ENCODE data around the gene PIP4K2C.
"Not testable (repeated sequence)": the region's sequence is repeated elsewhere in the genome, so short reads cannot be mapped to it uniquely, and the experiment has no call there.

Gene PIP4K2C

DNA sequence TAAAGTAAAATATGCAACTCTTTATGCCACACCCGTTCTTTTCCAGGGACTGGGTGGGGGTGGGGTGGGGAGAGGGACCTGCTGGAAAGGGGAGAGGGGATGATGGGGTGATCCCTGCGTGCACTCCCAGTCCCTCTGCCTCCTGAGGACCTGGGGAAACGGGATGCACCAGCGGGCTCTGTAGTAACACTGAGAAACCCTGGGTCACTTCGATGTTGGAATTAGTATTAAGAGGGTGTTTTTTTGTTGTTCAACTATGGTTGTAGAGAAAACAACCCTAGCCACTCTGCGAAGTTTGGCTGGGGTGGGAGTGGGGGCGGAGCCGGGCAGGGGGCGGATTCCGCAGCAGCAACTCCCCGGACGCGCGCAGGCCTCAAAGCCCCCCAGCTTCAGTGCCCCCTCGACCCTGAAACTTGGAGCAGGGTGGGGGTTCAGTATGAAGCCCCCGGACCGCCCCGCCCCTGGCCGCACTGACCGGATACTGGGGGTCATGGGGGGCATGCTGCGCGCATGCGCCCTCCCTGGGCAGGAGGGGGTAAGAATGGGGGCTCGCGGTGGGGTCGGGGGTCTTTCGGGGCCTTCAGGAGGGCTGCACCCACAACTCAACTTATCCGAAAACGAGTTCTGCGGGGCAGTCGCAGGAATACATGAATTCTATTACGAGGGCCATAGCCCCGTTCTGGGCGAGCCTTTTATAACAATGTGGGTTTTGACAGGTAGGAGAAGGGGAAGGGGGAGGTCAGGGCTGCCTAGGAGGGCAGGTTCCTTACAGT, 19.0 kb downstream of the PIP4K2C start:
- no peak for DNase-seq (ENCODE audit: low spot score)

DNA sequence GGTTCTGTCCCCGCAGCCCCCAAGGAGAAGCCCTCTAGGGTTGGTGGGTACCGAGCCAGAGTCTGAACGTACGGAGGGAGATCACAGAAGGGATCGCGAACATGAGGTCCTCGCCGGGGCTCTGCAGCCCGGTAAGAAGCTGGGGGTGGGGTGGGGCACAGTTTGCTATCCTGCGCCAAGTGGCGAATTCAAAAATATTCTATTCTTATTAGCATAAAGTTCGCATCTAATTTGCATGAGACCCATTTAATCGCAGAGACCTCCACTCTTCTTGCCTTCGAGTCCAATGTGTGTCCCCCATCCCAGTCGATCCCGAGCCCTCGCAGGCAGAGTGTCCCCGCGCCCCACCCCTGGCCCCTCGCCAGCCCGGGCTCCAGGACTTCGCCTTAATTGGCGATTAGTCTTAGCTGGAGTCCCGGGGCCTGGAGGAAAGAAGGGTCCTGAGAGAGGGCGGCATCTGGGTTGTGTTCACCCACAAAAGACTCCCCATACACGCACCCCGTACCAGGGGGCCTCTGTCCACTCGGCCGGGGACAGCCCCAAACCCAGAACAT, 19.6 kb downstream of the PIP4K2C start:
- DNase-seq (ENCODE audit: low spot score): no peak

DNA sequence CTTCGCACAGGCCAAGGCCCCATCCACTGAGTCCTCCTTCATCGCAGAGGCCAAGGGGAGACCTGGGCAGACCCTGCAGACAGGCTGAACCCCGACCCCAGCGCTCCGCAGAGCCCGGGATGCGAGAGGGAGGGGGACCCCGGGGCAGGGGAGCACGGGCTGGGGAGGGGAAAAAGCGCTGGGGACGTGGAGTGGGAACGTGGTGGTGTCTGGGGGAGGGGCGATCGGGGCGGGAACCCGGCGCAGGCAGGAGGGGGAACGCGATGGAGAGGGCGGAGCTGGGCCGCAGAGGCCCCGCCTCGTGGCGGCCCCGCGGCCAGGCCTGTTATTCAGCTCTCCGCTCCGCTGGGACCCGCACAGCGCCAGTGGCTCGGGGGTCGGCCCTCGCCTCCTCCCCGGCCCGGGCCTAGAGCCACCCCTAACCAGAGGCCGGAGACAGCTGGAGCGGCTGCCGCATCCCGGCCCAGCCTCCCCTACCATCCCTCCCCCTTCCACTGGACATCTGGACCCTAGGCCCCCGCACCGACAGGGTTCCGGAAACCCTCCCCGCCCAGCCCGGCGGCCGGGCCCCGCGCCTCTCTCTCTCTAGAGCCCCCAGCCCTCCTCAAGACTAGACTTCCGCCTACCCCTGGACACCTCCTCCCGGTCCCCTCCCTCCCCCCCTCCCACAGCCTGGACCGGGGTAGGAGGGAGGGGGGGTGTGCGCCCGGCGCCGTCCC, 20.3 kb downstream of the PIP4K2C start, which contains the start of gene ARHGEF25:
Gene ARHGEF25, plus strand, starts transcription at position 328 of the 719 bp plus-strand sequence. CDS start 460 bp downstream, outside the sequence.
- no peak for DNase-seq (ENCODE audit: low spot score)

DNA sequence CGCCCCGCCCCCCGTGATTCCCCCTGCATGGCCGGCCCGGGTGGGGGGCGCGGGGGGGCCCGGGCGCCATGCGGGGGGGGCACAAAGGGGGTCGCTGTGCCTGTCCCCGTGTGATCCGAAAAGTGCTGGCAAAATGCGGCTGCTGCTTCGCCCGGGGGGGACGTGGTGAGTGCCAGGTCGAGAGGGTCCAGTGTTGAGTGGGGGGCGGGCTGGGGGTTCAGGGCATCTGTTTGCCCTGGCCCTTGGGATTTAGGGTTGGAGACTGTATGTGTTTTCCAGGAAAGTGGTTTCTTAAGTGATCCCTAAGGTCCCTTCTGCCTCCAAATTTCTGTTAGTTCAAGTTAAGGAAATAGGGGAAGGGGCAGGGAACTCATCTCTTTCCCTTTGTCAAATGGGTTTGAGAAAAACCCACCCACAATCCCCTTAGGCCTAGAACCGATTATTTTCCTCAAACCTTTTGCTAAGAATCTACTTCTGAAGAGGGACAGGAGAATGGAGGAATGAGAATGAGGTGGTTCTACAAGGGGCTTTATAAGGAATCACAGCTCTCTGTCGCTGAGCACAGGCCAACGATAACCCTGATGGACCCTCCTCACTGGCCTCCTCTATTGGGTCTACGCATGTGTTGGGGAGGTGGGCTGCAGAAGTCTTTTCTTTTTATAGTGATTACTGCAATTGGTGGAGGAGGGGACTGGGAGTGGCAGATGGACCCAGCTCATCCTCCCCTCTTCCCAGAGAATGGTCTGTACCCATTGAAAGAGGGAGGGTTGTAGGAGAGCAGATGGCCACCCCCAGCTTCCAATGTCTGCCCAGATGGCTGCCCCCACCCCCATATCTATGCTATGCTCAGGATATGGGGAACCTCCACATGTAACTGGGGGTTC, 21.1 kb downstream of the PIP4K2C start:
- DNase-seq (ENCODE audit: low spot score): no peak

DNA sequence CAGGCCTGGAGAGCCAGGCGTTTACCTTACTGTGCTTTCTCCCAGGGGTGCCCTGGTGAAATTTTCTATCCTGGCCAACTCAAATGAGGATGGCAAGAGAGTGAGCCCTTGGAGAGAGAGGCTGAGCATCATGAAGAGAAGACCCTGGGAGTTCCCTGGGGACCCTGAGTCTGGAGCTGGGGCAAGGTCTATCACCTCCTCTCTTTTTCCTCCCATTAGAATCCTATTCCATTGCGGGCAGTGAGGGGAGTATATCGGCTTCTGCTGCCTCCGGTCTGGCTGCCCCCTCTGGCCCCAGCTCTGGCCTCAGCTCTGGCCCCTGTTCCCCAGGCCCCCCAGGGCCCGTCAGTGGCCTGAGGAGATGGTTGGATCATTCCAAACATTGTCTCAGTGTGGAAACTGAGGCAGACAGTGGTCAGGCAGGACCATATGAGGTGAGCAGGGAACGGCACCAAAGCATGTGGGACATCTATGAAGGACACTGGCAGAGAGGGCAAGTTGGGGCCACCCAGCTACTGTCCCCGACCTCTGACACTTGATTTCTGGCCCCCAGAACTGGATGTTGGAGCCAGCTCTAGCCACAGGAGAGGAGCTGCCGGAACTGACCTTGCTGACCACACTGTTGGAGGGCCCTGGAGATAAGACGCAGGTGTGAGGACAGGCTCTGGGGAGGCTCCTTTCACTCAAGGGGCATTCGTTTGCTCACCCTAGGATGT, 21.9 kb downstream of the PIP4K2C start:
- DNase-seq (ENCODE audit: low spot score): no peak

DNA sequence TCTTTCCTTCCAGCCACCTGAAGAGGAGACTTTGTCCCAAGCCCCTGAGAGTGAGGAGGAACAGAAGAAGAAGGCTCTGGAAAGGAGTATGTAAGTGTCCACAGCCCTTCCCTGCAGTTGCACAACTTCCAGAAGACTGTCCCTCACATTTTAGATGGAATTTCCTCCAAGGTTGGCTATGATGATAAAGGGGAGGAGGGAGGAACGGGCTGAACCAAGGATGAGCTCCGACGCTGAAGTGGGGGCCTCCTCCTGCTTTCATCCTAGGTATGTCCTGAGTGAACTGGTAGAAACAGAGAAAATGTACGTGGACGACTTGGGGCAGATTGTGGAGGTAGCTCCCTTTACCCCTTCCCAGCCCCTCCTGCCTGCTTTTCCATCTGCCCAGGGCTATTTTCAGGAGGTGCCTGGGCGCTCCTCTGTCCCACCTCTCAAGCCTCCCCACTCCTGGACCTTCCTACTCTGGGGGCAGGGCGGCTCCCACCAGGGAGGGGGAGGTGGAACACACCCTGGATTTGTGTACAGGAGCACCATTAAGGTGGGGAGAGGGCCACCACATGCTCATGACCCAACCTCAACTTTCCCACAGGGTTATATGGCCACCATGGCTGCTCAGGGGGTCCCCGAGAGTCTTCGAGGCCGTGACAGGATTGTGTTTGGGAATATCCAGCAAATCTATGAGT, 22.6 kb downstream of the PIP4K2C start:
- DNase-seq (ENCODE audit: low spot score): no peak

DNA sequence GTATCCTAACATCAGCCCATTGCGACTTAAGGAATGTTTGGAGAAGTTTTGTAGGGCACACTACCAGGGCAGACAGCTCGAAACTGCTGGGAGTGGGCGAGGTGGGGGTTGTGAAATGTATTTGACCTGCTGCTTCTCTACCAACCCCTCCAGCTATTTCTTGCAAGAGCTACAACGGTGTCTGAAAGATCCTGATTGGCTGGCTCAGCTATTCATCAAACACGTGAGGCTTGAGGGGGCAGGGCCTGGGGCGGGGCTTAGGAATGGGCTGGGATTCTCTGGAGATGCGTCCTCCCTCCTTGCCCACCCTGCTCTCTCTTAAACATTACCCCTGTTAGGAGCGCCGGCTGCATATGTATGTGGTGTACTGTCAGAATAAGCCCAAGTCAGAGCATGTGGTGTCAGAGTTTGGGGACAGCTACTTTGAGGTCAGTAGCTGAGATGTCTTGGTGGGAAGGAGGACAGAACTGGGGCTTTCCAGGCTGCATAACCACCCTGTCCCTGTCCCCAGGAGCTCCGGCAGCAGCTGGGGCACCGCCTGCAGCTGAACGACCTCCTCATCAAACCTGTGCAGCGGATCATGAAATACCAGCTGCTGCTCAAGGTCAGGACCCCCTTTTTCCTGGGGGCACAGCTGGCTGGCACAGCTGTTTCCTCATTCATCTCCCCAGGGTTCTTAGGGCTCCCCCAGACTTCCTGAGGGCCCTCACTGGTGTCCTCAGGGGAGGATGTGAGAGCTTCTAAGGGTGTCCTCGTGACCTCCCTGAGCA, 23.4 kb downstream of the PIP4K2C start:
- no peak for DNase-seq (ENCODE audit: low spot score)

DNA sequence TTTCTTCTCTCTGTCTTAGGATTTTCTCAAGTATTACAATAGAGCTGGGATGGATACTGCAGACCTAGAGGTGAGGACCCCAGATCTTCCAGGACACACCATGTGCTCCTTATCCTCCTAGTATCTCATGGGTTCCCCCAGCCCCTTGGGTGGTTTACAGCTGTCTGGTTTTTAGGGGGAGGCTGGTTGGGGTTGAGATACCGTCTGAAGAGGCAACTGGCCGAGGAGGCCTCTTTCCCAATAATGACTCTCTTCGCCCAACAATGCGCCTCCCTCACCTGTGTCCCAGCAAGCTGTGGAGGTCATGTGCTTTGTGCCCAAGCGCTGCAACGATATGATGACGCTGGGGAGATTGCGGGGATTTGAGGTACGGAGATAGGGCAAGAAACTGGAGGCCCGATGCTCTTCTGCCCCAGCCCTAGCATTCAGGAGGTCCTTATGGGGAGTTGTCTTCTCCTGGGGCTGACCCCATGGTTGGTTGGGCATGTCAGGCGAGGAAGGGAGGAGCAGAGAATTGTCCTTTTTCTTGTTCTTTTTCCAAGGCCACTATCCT, 24.0 kb downstream of the PIP4K2C start:
- DNase-seq (ENCODE audit: low spot score): no peak

DNA sequence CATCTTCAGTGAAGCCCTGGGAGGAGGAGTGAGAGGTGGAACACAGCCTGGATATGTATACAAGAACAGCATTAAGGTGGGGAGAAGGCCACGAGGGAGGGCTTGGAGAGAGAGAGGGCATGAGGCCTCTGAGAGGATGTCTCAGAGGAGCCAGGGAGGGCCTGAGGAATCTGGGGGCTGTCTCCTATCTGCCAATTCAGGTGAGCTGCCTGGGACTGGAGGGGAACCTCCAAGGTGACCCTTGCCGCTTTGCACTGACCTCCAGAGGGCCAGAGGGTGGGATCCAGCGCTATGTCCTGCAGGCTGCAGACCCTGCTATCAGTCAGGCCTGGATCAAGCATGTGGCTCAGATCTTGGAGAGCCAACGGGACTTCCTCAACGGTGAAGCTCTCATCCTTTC, 24.6 kb downstream of the PIP4K2C start:
- DNase-seq (ENCODE audit: low spot score): no peak

DNA sequence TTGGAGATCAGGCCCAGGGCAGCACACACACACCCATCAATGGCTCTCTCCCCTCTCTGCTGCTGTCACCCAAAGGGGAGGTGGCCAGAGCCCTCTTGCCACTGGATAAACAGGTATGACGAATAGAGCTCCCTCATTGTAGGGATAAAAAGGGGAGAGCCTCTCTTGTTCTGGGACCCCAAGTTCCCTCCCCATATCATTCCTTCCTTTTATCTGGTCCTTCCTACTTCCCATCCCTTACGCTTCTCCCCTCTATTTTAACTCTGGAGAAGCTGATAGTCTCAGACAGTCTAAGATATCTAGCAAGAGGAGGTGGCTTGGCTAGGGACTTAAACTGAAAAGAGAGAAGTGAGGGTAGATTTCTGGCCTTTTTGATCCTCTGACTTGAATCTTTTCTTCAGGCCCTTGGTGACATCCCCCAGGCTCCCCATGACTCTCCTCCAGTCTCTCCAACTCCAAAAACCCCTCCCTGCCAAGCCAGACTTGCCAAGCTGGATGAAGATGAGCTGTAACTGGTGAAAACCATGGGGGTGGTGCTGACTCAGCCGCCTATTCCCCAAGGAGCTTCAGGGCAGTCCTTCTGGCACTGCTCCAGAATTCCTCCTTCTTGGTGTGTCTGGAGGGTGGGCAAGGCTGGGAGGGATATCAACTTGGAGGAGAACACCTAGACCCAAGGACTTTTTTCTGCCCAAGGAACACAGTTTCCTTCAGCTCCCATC, 25.6 kb downstream of the PIP4K2C start:
- DNase-seq (ENCODE audit: low spot score): no peak

DNA sequence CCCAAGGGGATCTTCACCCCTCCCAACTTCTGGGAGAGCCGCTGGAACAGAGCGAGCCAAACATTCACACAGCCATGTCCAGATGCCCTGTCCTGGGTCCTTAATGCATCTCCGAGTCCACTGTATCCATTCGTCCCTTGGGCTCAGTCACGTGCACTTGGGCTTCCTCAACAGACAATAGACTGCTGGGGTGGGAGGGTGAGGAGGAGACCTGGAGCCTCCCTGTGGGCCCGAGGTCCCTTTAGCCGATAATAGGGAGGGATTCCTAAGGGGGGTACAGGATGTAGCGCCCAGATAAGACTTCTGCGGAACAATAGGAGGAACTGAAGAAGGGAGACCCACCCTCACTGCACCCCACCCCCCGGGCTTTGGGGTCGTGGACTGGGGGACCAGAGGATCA, 26.9 kb downstream of the PIP4K2C start:
- no peak for DNase-seq (ENCODE audit: low spot score)

DNA sequence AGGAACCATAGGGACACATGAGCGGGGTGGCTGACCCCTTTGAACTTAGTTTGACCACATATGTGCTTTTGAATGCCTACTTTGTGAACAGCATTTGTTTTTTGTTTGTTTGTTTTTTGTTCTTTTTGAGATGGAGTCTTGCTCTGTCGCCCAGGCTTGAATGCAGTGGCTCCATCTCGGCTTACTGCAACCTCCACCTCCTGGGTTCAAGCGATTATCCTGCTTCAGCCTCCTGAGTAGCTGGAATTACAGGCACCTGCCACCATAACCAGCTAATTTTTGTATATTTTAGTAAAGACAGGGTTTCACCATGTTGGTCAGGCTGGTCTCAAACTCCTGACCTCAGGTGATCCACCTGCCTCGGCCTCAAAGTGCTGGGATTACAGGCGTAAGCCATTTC, 27.4 kb downstream of the PIP4K2C start:
- not testable (repeated sequence) for DNase-seq (ENCODE audit: low spot score)

DNA sequence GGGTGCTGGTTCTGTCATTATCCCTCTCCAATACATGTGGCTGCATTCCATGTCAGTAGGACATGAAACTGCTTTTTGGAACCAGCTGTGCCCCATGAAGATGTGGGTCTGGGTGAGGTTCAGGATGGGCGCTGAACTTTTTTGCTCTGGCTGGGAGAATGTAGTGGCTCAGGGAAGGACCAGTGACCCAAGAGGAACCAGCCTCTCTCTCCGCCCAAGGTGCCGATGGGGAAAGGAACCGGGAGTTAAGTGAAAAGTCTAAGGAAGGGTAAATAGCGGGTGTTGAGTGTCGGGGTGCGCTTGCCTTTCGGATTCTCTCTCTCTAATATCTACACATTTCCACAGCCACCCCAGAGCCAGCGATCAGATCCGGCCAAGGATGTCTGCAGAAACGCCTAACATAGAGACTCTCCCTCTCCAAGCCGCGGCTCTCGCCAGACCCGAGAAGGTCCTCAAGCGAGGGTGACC, 28.0 kb downstream of the PIP4K2C start:
- no peak for DNase-seq (ENCODE audit: low spot score)

DNA sequence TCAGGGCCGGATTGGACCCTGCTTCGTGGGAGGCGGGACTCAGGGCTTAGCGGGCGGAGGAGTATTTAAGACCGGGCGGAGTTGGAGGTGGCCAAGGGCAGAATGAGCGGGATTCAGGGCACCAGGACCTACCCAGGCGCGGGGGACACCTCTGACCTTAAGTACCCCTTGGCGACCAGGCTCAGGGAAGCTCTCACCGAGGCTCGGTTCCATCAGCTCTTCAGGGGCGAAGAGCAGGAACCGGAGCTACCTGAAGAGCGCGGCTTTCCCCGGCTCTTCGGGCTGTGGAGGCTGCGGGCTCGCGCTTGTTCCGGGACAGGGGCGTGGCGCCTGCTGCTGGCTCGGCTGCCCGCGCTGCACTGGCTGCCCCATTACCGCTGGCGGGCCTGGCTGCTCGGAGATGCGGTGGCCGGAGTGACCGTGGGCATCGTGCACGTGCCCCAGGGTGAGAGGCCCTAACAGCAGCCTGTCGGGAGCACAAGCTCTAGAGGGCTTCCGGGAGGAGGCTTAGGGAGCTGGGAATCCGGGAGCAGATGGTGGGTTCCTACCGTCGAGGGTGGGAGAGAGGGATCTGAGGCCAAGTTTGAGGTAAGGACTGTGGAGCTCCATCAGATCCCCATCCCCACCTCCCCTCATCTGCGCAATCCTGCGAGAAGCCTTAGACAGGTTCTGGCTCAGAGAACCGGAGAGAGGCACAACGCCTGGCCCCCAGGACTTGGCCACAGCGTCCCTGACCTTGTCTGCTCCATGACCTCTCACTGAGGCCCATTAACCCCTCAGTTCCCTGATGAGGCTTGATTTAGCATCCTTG, 28.6 kb downstream of the PIP4K2C start:
- DNase-seq (ENCODE audit: low spot score): no peak

DNA sequence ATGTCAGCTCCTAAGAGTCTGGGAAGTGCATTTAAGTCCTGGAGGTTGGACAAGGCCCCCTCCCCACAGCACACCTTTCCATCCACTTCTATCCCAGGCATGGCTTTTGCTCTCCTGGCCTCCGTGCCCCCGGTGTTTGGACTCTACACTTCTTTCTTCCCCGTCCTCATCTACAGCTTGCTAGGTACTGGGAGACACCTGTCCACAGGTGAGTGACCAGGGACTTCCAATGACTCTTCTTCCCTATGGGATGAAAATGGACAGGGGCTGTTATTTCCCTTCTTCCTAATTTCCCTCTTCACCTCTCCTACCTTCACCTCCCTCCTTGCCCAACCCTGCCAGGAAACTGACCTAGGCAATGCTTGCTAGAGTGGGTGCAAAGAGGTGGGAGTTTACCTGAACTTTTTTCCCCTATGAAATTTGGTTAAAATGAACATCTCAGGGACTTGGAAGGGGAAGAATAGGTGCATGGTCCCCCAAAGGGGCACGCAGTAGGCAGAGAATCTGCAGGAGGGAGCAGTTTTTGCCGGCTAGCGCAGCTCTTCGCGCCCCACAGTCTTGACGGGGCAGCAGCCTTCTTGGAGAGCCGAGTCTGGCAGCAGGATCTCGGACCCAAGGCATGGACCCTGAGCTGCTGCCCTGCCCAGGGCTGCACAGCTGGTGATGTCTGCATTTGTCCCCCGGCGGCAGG, 29.4 kb downstream of the PIP4K2C start:
- DNase-seq (ENCODE audit: low spot score): no peak

DNA sequence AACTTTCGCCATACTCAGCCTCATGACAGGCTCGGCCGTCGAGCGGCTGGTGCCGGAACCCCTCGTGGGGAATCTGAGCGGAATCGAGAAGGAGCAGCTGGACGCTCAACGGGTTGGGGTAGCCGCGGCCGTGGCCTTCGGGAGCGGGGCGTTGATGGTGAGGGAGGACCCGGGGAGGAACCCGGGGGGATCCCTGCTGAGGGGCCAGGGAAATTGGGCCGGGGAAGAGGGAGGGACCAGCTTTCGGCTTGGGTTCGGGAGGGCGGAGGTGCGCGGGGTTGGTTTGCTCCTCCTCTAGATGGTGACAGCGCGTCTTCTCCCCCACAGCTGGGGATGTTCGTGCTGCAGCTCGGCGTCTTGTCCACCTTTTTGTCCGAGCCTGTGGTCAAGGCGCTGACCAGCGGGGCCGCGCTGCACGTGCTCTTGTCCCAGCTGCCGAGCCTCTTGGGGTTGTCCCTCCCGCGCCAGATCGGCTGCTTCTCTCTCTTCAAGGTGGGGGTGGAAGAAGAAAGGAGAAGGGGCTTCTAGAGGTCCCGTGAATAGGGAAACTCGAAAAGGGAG, 30.0 kb downstream of the PIP4K2C start:
- DNase-seq (ENCODE audit: low spot score): no peak

Data from hematopoietic multipotent progenitor cell treated with erythropoietin and hydrocortisone succinate and interleukin-3 and kit ligand, for 17 days (in vitro differentiated cells).